Measurements from ENCODE around the gene CPEB1. TPM values are rescaled to one million over a fixed set of nuclear protein-coding genes. Genes with fewer than 3 reads are reported as not detected.

CPEB1 gene
- total RNA-seq, 1 donor from 2014 or later, result 10.6 TPM

GRCh38 chr15:82650046-82650670 is 3.0 kb upstream of the CPEB1 start:
- Histone ChIP-seq H3K9me3 (no peaks in the 10 kb centered on the region), H3K27me3 (no peaks in the 10 kb centered on the region), H3K27ac (no peak overlapping the region), H3K4me1 (peaks cover 32% of the 10 kb centered on the region), H3K36me3 (no peaks in the 10 kb centered on the region), H3K4me3 (no peak overlapping the region)
- DNase-seq (ENCODE audit: extremely low spot score in 2 of 2), result no peak
- intact Hi-C loops (cut with DNase I), result no loop called here
- no peak for TF ChIP-seq POLR2AphosphoS5 (IDR thresholded peaks at IDR 0.05; ENCODE audit: insufficient read depth in 1 of 2, low read depth in 1 of 2)
- TF ChIP-seq CTCF (IDR thresholded peaks at IDR 0.05), result no peak
- no peak for TF ChIP-seq POLR2A (IDR thresholded peaks at IDR 0.05)

GRCh38 chr15:82649226-82649999 is 2.2 kb upstream of the CPEB1 start:
- no peak for DNase-seq (ENCODE audit: extremely low spot score in 2 of 2)
- no peaks in the 10 kb centered on the region for H3K36me3 ChIP-seq
- intact Hi-C loops (cut with DNase I), result no loop called here

GRCh38 chr15:82648257-82649103 is 1.3 kb upstream of the CPEB1 start:
- no peak for DNase-seq (ENCODE audit: extremely low spot score in 2 of 2)
- H3K4me3 ChIP-seq, result peak overlapping the region; percentile 54 to 70
- no peaks in the 10 kb centered on the region for H3K36me3 ChIP-seq
- no peaks in the 10 kb centered on the region for H3K27me3 ChIP-seq
- peaks cover 32% of the 10 kb centered on the region for H3K4me1 ChIP-seq
- intact Hi-C loops (cut with DNase I), result no loop called here
- H3K27ac ChIP-seq, result peak overlapping the region; percentile 79
- H3K9me3 ChIP-seq, result no peaks in the 10 kb centered on the region
- TF ChIP-seq CTCF (IDR thresholded peaks at IDR 0.05) (no peak), POLR2AphosphoS5 (IDR thresholded peaks at IDR 0.05; ENCODE audit: insufficient read depth in 1 of 2, low read depth in 1 of 2) (peak in 1 of 2 donors; percentile 47)

More at GRCh38 chr15:82649226-82649999, 2.2 kb upstream of the CPEB1 start:
- TF ChIP-seq CTCF (IDR thresholded peaks at IDR 0.05) (no peak), POLR2A (IDR thresholded peaks at IDR 0.05) (no peak), POLR2AphosphoS5 (IDR thresholded peaks at IDR 0.05; ENCODE audit: insufficient read depth in 1 of 2, low read depth in 1 of 2) (no peak)
- no peak overlapping the region for H3K4me3 ChIP-seq
- peaks cover 32% of the 10 kb centered on the region for H3K4me1 ChIP-seq
- H3K9me3 ChIP-seq, result no peaks in the 10 kb centered on the region
- H3K27ac ChIP-seq, result no peak overlapping the region
- no peaks in the 10 kb centered on the region for H3K27me3 ChIP-seq

- H3K4me1 ChIP-seq, result peaks cover 32% of the 10 kb centered on the region
- H3K4me3 ChIP-seq, result peak overlapping the region; percentile 54 to 70
- no peak for DNase-seq (ENCODE audit: extremely low spot score in 2 of 2)
- intact Hi-C loops (cut with DNase I), result no loop called here
- no peaks in the 10 kb centered on the region for H3K27me3 ChIP-seq
- H3K9me3 ChIP-seq, result no peaks in the 10 kb centered on the region
- TF ChIP-seq POLR2AphosphoS5 (IDR thresholded peaks at IDR 0.05; ENCODE audit: insufficient read depth in 1 of 2, low read depth in 1 of 2), result no peak
- no peak for TF ChIP-seq CTCF (IDR thresholded peaks at IDR 0.05)
- no peak for TF ChIP-seq POLR2A (IDR thresholded peaks at IDR 0.05)
- H3K27ac ChIP-seq, result peak overlapping the region; percentile 79
- H3K36me3 ChIP-seq, result no peaks in the 10 kb centered on the region
Measured at GRCh38 chr15:82647835-82648256, 683 bp upstream of the CPEB1 start.
